Activated CD4-positive, alpha-beta T cell treated with anti-CD3 and anti-CD28 coated beads, Interleukin-2, amount 50 U/mL, for 48 hours (primary cell): ENCODE data around the gene GPI.

Experiments used
- DNase-seq, 2 experiments: peaks; one replicate each; pipeline ENCODE4 v3.0.0-alpha.2; 2020

GPI gene

DNA sequence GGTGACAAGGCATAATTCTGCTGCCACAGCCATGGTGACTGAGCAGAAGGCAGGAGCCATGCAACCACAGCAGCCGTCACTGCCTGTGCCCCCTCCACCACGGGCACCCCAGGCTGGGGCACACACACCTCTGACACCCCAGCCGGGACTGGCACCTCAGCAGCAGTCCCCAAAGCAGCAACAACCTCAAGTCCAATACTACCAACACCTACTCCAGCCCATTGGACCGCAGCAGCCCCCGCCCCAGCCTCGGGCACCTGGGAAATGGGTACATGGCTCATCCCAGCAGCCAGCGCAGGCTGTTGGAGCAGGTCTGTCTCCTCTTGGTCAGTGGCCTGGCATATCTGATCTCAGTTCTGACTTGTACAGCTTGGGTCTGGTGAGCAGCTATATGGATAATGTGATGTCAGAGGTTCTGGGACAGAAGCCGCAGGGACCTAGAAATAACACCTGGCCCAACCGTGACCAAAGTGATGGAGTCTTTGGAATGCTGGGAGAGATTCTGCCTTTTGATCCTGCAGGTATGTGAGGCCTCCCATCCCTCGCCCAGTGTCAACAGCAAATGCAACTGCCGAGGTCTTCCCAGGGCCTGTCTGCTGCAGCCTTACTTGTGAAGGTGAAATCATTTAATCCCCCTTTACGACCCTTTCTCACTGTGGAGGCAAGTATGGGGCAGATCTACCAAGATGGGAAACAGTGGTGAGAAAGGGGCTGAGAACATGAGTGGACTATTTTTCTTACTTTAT is 22.9 kb upstream of the GPI start:
- DNase-seq, result no peak

DNA sequence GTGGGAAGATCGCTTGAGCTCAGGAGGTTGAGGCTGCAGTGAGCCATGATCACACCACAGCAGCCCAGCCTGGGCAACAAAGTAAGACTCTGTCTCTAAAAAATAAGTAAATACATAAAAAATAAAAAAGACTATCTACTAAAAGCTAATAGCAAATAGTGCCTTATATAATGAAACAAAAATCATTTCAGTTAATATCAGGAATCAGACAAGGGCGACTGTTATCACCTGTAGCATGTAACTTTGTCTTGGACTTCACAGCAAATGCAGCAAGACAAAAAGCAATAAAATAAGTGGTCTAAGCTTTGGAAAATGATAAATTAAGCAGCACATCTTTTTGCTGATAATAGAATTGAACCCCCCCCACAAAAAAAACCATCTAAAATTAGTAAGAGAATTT is 21.2 kb upstream of the GPI start:
- DNase-seq, result no peak

DNA sequence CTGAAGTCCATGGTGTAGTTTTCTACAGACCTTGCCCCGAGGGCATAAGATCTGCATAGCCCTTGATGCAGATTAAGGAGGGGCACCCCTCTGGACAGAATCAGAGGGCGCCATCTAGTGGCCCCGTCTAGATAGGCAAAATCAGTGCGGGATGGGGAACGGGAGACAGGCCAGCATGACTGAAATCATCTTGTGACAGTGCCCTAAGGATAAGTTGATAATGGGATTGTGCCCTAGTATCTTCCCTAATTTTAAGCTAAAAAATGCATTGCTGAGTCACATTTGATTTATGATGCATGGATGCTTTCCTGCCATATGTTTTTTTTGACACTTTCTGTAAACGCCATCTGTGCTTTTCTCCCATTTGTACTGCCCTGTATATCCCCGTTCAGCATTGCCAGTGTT is 19.0 kb upstream of the GPI start:
- peak; percentile 79 to 84 for DNase-seq

DNA sequence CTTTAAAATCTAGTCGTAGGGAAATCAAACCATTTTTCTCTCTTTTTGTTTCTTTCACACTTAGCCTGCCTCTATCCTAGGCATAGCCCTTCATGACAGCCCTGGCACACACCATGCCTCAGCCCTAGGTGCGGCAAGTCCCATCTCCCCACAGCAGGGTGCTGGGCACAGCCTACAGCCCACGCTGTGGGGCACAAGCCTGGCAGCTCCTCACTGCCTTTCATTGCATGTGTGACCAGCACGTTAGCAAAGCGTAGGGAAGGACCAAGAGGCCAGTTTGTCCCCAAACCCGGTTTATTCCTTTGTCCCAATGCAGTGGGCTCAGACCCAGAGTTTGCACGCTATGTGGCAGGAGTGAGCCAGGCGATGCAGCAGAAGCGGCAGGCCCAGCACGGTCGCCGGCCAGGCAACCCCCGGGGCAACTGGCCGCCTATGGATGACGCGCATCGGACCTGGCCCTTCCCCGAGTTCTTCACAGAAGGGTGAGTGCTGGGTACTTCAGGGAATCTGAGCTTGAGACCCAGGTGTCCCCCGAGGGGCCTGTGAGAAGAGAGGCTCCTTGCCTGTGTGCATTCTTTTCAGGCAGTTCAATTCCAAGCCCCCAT is 17.3 kb upstream of the GPI start:
- no peak for DNase-seq

DNA sequence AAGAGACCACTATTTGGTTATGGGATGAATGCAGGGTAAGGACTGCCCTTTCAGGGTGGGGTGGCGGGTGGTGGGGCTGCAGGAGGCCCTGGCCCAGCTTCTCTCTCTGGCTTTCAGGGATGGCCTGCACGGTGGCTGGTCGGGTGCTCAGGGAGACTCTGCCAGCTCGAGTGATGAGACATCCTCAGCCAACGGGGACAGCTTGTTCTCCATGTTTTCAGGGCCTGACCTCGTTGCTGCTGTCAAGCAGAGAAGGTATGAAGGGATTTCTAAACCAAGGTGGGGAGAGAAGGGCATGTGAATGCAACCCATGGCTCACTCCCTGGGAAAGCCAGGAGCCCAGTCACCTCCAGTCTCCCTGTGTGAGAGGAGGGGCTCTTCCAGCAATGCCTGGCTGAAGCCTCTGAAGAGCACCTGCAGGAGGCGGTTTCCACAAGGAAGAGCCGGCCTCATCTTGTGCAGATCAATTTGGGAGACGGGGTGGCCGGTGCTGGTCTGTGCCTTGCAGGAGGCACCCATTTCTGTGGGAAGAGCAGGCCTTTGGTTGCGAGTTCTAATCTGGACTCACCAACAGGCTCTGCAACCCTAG is 16.0 kb upstream of the GPI start:
- DNase-seq, result no peak

DNA sequence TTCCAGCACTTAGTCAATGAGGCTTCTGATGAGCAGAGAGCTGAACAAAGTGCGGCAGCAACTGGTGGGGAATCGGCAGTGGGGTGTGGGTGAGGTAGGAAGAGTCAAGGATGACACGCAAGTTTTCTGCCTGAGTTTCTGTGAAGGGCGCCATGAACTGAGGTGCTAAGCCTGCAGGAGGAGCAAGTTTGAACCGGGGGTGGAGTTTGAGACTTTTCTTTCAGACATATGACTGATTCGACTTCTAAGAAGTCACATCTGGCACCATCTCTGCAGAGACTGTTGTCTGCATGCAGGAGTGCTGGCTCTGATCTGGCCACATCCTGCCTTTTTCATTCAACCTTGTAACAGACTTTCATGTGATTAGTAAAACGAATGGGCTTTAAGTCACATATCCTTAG is 14.8 kb upstream of the GPI start:
- peak; percentile 55 to 68 for DNase-seq

DNA sequence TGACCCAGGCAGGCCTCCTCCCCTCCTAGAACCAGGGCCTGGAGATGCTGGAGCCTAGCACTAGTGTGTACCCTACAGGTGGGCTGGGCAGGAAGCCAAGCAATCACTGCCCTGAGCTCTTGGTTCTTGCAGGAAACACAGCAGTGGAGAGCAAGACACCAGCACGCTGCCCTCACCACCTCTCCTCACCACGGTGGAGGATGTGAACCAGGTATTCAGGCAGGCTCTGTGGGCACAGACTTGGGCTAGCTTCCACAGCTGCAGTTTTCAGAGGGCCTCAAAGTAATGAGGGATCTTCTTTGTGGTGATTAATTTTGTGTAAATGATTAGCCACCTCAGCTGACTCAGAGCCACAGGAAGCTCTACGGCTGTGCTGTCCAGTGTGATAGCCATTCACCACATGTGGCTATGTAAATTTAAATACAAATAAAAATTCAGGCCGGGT is 13.6 kb upstream of the GPI start:
- no peak for DNase-seq

DNA sequence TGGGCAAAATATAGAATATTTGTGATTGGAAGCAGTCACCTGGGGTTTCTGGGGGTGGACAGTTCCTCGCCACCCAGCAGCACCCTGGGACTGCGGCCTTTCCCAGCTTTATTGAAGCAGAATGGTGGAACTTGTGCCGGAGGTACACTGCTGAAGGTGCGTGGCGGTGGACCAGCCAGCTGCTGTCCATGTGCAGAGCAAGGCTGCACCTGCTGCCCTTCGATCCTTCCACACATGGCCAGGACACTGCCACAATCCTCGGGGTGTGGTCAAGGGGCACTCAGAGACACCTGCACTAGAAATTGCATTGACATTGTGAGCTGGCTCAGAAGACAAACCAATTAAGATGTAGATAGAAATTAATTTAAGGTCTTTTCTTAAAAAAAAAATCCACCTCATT is 11.4 kb upstream of the GPI start:
- no peak for DNase-seq

DNA sequence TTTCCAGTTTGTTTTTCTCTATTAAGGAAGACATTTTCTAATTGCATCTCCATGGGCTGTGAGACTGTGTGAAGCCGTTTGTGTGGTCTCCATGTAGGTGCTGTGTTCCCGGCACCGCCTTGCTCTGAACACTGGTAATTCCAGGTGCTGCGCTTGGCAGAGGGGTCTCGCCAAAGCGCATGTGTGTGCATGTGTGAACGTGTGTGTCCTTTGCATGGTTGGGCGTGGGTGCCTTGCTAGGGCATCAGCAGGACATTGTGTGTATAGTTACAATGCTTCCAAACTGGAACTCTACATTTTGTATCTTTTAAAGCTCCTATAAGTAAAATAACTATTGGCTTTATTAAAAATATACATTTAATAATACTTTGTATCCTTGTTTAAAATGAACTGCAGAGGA is 9.8 kb upstream of the GPI start:
- DNase-seq, result no peak

DNA sequence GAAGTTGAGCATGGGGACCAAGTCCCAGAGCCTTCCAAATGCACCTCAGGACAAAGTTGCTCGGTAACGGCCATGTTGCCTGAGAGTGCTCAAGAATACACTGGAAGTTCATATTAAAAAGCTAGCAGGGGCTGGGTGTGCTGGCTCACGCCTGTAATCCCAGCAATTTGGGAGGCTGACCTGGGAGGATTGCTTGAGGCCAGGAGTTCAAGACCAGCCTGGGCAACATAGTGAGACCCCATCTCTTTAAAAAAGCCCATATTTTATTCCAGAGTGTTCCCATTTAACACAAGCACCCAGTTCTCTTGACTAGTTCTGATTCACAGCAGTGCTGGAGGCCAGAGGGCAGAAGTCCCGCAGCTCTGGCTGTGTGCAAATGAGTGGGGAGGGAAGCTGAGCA is 8.1 kb upstream of the GPI start:
- DNase-seq, result no peak

DNA sequence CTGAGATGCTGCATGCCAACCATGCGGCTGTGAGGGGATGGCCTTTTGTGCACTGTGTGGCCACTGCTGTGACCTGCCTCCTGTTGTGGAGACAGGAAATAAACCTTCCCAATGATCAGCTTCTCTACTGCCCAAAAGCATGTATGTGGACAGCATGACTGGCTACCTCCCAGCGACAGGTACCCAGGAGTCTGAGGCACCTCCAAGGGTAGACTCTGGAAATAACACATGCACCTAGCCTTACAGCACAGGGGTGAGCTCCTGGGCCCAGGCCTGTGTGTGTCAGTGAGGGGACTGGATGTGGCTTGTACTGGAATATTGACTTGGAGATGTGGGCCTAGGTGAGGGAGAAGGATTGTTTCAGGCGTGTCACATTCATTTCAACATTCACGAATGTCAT is 7.6 kb upstream of the GPI start:
- no peak for DNase-seq

DNA sequence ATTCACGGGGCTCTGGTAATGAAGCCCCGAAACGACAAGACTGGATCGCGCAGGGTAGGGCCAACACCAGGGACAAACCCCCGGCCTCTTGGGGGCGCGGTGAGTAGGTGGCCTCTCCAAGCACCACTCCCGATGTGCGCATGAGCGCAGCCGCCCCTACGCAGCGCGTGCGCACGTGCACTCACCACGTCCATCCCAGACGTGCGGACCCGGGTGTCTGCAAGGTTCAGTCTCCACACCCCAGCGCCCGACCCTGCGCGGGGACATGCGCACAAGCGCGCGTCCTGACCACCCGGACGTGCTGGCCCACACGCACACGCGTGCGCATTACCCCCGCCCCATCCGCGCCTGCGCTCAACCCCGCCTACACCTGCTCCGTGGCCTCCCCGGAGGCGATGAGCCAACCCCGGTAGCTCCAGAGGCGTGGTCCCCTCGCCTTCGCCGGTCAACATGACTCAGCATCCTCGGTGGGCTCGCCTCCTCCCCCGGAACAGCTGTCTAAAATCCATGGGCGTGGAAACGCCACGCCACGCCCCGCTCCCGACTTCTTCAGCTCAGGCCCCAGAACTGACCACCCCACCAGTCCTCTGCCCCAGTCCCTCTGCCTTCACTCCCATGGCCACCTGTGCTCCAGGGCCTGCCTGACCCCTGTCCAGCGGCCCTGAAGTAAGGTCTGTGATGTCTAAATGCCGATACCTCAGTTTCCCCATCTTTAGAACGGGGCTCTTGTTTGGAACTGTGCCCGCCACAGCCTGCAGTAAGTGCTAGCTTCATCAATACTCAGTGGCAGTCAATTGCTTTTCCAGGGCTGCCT is 5.6 kb upstream of the GPI start:
- peak; percentile 99 for DNase-seq

DNA sequence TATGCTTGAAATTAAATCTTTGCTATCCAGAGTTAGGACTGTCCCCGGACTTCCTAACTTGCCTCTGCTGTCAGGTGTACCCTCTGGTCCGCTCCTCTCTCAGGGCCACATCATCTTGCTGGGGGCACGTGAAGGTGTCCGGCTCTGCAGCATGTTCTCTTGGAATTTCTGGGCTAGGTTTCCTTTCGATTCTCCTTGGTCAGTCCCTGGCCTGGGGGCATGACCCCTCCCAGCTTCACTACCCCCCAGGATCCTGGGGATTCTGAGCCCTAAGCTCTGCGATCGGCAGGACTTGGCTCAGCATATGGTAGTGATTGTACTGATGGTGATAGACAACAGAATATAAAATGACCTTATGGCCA is 5.1 kb upstream of the GPI start:
- no peak for DNase-seq

DNA sequence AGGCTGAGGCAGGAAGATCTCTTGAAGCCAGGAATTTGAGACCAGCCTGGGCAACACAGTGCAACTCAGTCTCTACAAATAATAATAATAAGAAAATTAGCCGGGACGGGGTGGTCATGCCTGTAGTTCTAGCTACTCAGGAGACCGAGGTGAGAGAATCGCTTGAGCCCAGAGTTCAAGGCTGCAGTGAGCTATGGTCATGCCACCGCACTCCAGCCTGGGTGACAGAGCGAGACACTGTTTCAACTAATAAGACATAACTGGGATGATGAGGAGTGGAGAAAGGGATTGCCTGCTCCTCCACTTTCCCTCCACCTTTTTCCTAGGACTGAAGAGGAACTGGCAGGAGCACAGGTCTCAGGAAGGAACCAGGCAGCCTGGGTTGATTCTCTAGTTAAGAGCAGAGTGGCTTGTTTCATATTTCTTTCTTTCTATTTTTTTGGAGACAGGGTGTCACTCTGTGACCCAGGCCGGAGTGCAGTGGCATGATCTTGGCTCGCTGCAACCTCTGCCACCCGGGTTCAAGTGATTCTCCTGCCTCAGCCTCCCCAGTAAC is 4.6 kb upstream of the GPI start:
- DNase-seq, result no peak

DNA sequence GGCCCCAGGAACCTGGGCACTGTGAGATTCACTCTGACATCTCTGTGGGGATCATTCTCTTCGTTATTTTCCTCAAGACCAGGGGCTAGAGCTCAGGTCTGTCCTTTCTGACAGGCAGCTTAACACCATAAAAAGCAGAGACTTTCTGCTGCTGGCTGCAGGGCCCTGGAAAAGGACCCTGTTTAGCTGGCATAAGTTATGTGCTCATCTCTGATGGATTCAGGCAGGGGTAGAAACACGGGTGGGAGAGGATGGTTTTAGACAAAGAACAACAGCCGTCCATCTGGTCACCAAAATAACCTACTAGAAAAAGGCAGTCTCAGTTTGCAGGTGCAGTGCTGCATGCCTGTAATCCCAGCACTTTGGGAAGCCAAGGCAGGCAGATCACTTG is 2.3 kb upstream of the GPI start:
- DNase-seq, result no peak

DNA sequence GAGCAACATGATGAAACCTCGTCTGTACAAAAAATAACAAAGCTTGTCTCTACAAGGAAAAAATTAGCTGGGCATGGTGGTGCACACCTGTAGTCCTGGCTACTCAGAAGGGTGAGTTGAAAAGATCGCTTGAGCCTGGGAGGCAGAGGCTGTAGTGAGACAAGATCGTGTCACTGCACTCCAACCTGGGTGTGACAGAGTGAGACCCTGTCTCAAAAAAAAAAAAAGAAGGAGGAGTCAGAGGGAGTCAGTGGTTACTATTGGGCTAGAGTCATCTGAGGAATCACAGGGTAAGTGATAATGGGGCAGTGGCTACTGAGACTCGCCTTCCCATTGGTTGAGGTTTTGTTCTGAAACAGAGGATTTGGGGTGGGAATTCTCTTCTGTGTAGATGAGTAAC is 1.9 kb upstream of the GPI start:
- DNase-seq, result no peak

DNA sequence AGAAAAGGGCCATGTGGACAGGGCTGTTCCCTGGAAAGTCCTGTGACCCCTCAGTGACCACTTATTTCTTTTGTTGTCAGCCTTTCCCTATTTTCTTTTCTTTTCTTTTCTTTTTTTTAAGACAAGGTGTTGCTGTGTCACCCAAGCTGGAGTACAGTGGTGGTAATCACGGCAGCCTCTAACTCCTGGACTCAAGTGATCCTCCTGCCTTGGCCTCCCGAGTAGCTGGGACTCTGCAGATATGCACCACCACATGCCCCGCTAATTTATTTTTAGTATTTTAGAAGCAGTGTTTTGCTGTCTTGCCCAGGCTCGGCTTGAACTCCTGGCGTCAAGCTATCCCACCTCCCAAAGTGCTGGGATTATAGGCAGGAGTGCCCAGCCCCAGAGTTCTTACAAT is 1.1 kb upstream of the GPI start:
- no peak for DNase-seq

DNA sequence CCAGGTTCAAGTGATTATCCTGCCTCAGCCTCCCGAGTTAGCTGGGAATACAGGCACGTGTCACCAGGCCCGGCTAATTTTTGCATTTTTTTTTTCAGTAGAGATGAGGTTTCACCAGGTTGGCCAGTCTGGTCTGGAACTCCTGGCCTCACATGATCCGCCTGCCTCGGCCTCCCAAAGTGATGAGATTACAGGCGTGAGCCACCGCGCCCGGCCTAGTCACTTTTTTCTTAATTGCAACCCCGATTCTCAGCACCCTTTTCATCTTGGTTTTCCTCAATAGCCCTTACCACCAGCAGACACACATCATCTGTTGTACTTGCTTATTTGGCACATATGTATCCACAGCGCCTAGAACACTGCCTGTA is 550 bp upstream of the GPI start:
- DNase-seq, result no peak

DNA sequence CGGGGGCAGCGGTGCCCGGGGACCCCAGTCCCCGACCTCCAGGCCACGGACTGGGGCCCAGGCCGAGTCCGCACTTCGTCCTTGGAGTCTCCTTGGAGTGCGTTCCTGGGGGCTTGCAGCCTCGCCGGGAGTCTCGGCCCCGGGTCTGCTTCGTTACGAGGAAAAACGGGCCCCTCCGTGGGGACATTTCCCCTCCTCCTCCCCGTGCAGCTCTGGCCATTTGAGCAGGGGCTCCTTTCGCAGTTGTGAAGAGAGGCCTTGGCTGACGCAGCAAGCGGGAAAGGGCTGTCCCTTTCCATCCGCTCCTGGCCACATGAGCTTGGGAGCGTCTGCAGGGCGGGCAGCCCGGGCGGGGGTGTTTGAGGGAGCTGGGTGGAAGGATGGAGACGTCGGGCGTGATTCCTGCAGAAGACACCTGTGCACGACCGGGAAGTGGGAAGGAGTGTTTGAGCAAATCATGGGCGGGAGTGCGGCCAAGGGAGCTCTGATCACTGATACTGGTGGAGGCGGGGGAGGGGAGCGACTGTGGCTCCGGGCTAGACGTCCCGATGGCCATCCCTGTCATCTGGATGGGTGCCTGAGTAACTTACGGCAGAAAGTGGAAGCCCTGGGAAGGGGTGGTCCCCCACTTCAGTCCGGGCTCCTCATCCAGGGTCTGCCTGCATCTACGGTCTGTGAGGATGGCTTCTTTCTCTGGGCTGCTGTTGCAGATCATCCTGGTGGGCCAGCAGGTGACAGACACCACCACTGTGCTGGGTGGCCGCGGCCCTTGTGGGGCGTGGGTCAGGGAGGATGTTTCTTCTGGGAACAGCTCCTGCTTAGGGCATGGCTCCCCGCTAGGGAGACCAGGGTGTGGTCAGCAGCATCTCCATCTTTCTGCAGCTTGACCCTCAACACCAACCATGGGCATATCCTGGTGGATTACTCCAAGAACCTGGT is 736 bp downstream of the GPI start:
- DNase-seq, result peak in 1 of 2 experiments; percentile 42

DNA sequence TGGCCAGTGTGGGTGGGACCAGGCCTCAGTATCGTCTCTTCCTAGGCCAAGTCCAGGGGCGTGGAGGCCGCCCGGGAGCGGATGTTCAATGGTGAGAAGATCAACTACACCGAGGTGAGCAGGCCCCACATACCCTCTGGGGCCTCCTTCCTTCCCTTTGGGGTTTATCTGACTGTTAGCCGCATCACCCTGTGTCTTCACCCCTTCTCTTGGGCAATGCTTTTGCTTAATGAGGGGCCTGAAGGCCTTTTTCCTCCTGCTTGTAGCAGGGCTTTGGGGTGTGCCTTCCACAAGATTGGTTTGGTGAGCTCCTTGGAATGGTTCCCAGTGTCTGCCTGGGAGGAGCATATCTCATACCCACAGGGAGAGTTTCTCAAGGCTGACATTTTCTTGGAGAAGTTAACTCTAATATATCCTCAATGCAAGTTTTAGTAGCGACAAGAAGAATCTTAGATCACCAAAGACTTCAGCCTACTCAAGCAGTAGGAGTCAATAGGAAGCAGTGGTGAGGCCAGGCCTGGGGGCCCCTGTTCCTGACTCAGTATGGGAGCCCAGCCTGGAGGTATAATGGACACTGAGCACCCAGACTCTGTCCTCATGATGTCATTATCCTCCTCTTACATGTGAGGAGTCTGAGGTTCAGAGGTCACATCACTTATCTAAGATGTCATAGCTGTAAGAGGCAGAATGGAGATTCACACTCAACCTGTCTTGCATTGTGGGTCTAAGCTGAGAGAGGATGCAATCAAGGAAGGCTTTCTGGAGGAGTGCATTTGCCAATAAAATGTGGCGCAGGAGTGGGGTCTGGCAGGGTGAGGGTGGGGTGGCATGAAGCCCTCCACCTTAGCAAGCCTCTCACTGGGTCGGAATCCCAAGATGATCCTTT is 2.0 kb downstream of the GPI start:
- no peak for DNase-seq

DNA sequence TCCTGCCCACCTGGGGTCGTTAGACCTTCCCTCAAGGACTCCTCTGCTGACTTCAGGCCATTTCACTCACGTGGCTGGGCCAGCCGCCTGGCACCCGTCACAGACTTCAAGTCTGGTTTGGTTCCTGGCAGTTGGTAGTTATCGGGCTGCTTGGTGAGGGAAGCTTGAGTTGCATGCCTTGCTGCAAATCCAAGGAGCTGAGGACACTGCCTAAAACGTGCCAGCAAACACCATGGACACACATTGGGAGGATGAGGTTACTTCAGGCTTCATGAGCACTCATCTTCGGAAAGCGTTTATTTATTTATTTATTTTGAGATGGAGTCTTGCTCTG is 2.6 kb downstream of the GPI start:
- DNase-seq, result no peak

DNA sequence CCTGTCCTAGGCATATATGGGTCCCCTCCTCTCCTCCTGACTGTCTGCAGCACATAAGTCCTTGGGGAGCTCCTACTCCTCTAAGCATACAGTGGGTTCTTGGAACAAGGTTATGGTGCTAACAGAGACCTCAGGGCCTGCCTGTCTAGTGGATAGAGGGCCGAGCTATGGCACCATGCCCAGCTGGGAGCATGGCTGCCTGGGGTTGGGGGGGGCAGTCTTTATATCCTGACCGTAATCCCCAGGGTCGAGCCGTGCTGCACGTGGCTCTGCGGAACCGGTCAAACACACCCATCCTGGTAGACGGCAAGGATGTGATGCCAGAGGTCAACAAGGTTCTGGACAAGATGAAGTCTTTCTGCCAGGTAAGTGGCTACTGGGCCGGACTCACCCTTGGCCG is 3.3 kb downstream of the GPI start:
- no peak for DNase-seq
